Tibial artery (tissue), 4 donors: ENCODE measurements around the gene OSTM1.
"Not testable (repeated sequence)": the region's sequence is repeated elsewhere in the genome, so short reads cannot be mapped to it uniquely, and the experiment has no call there.

Experiments
- DNase-seq, 2 donors: peaks; one replicate each; pipeline ENCODE4 v3.0.0-alpha.2; 2019
- H3K27ac ChIP-seq, 2 donors: fragments of 200-600 bp; sonication (generic) in 1 of 2; 1 replicate in 1 of 2; 2 replicates in 1 of 2; pipeline ENCODE4 v1.5.1; 2018 to 2019; ENCODE audit warnings: mild to moderate bottlenecking in 1 of 2
- H3K27me3 ChIP-seq, 2 donors: fragments of 200-600 bp; sonication (generic) in 1 of 2; one replicate each; pipeline versions ENCODE4 v1.5.1 to v1.6.0; 2016 to 2019
- H3K36me3 ChIP-seq, 3 donors: fragments of 200-600 bp; sonication (generic) in 2 of 3; one replicate each; pipeline ENCODE4 v1.5.1; 2016 to 2019; ENCODE audit warnings: mild to moderate bottlenecking in 2 of 3
- H3K4me1 ChIP-seq, 4 donors: fragments of 200-600 bp; sonication (generic) in 2 of 4; 1 replicate in 3 of 4; 2 replicates in 1 of 4; pipeline ENCODE4 v1.5.1; 2016 to 2019
- H3K4me3 ChIP-seq, 2 donors: fragments of 200-600 bp; sonication (generic) in 1 of 2; 1 replicate in 1 of 2; 2 replicates in 1 of 2; pipeline ENCODE4 v1.5.1; 2018 to 2019; ENCODE audit warnings: mild to moderate bottlenecking in 2 of 2
- H3K9me3 ChIP-seq, 3 donors: fragments of 200-600 bp; sonication (generic) in 1 of 3; one replicate each; pipeline ENCODE4 v1.5.1; 2016 to 2019
- CTCF ChIP-seq, 2 experiments: fragments of 200-600 bp in 1 of 2; fragments of 450-650 bp in 1 of 2; IDR thresholded peaks; one replicate each; pipeline ENCODE4 v1.5.1; 2017 to 2019; ENCODE audit warnings: antibody characterized with exemption in 2 of 2, mild to moderate bottlenecking in 1 of 2, moderate library complexity in 1 of 2
- intact Hi-C: fragments of 100-400 bp; cut with DNase I; formaldehyde crosslinking; loops from one replicate; pipeline ENCODE4 v1.15.0; 2023; ENCODE audit warnings: low total_unique reads

The OSTM1 gene

GRCh38 chr6:108005961-108006360, 68.6 kb downstream of the OSTM1 start:
- Histone ChIP-seq H3K4me1 (no peaks in the 10 kb centered on the region), H3K27ac (no peak overlapping the region), H3K27me3 (no peaks in the 10 kb centered on the region), H3K9me3 (peaks cover 0 to 18% (median 17%) of the 10 kb centered on the region in 3 donors), H3K4me3 (no peak overlapping the region), H3K36me3 (no peaks in the 10 kb centered on the region)
- DNase-seq: no peak
- intact Hi-C loops: no loop called here
- TF ChIP-seq CTCF (IDR thresholded peaks at IDR 0.05): no peak

GRCh38 chr6:108004861-108005260, 69.7 kb downstream of the OSTM1 start:
- intact Hi-C loops: no loop called here
- H3K9me3 ChIP-seq: peaks cover 0 to 18% (median 12%) of the 10 kb centered on the region in 3 donors
- no peak overlapping the region for H3K27ac ChIP-seq
- H3K4me1 ChIP-seq: no peaks in the 10 kb centered on the region
- no peak for DNase-seq
- no peaks in the 10 kb centered on the region for H3K27me3 ChIP-seq
- no peak overlapping the region for H3K4me3 ChIP-seq
- no peaks in the 10 kb centered on the region for H3K36me3 ChIP-seq
- TF ChIP-seq CTCF (IDR thresholded peaks at IDR 0.05): no peak

- H3K4me1 ChIP-seq: no peaks in the 10 kb centered on the region
- no peak for DNase-seq
- H3K9me3 ChIP-seq: no peaks in the 10 kb centered on the region
- no peaks in the 10 kb centered on the region for H3K27me3 ChIP-seq
- TF ChIP-seq CTCF (IDR thresholded peaks at IDR 0.05): no peak
- H3K36me3 ChIP-seq: no peaks in the 10 kb centered on the region
- H3K4me3 ChIP-seq: no peak overlapping the region
- intact Hi-C loops: no loop called here
- H3K27ac ChIP-seq: no peak overlapping the region
Measured at GRCh38 chr6:108002365-108003221, 71.9 kb downstream of the OSTM1 start.

- Histone ChIP-seq H3K9me3 (no peaks in the 10 kb centered on the region), H3K27ac (no peak overlapping the region), H3K27me3 (no peaks in the 10 kb centered on the region), H3K4me1 (no peaks in the 10 kb centered on the region), H3K4me3 (no peak overlapping the region), H3K36me3 (no peaks in the 10 kb centered on the region)
- intact Hi-C loops: no loop called here
- TF ChIP-seq CTCF (IDR thresholded peaks at IDR 0.05): no peak
- DNase-seq: no peak
Measured at GRCh38 chr6:108001696-108002231, 72.8 kb downstream of the OSTM1 start.

GRCh38 chr6:108000259-108000658, 74.3 kb downstream of the OSTM1 start:
- H3K4me3 ChIP-seq, DNase-seq, H3K27ac ChIP-seq, intact Hi-C loops, H3K9me3 ChIP-seq, H3K36me3 ChIP-seq, H3K4me1 ChIP-seq, H3K27me3 ChIP-seq: not testable (repeated sequence)

- Histone ChIP-seq H3K27me3 (no peaks in the 10 kb centered on the region), H3K4me1 (no peaks in the 10 kb centered on the region), H3K9me3 (no peaks in the 10 kb centered on the region), H3K27ac (no peak overlapping the region), H3K36me3 (no peaks in the 10 kb centered on the region), H3K4me3 (no peak overlapping the region)
- no peak for DNase-seq
- intact Hi-C loops: no loop called here
- TF ChIP-seq CTCF (IDR thresholded peaks at IDR 0.05): no peak
Measured at GRCh38 chr6:107999341-107999740, 75.2 kb downstream of the OSTM1 start.
